ENCODE results near the gene IFIT5. TPM values are rescaled to one million over a fixed set of nuclear protein-coding genes. Genes with fewer than 3 reads are reported as not detected.

The IFIT5 gene
- total RNA-seq (23.3 TPM), polyA plus RNA-seq (ENCODE audit: insufficient read depth, low read depth, low replicate concordance) (11.0 TPM)
- long read RNA-seq, donor 1, full-length matches to known transcripts, result 3 of 3 reads
- long read RNA-seq, donor 1, partial matches to known transcripts, result 0 of 3 reads
- long read RNA-seq, donor 1, other reads (novel, unspliced or antisense), result 0 of 3 reads
- long read RNA-seq, donor 2, full-length matches to known transcripts, result 1 of 1 reads
- long read RNA-seq, donor 2, partial matches to known transcripts, result 0 of 1 reads
- long read RNA-seq, donor 2, other reads (novel, unspliced or antisense), result 0 of 1 reads
- long read RNA-seq, donor 3, full-length matches to known transcripts, result 10 of 10 reads
- long read RNA-seq, donor 3, partial matches to known transcripts, result 0 of 10 reads
- long read RNA-seq, donor 3, other reads (novel, unspliced or antisense), result 0 of 10 reads
- long read RNA-seq, donor 4, full-length matches to known transcripts, result 8 of 8 reads
- long read RNA-seq, donor 4, partial matches to known transcripts, result 0 of 8 reads
- long read RNA-seq, donor 4, other reads (novel, unspliced or antisense), result 0 of 8 reads
- long read RNA-seq, donor 5, result 0 reads
- long read RNA-seq, donor 6, full-length matches to known transcripts, result 15 of 15 reads
- long read RNA-seq, donor 6, partial matches to known transcripts, result 0 of 15 reads
- long read RNA-seq, donor 6, other reads (novel, unspliced or antisense), result 0 of 15 reads
- long read RNA-seq, donor 7, full-length matches to known transcripts, result 18 of 19 reads
- long read RNA-seq, donor 7, partial matches to known transcripts, result 0 of 19 reads
- long read RNA-seq, donor 7, other reads (novel, unspliced or antisense), result 1 of 19 reads
- long read RNA-seq, donor 8, full-length matches to known transcripts, result 14 of 14 reads
- long read RNA-seq, donor 8, partial matches to known transcripts, result 0 of 14 reads
- long read RNA-seq, donor 8, other reads (novel, unspliced or antisense), result 0 of 14 reads
- long read RNA-seq, donor 9, full-length matches to known transcripts, result 3 of 3 reads
- long read RNA-seq, donor 9, partial matches to known transcripts, result 0 of 3 reads
- long read RNA-seq, donor 9, other reads (novel, unspliced or antisense), result 0 of 3 reads
- long read RNA-seq, donor 10, full-length matches to known transcripts, result 7 of 7 reads
- long read RNA-seq, donor 10, partial matches to known transcripts, result 0 of 7 reads
- long read RNA-seq, donor 10, other reads (novel, unspliced or antisense), result 0 of 7 reads

DNA sequence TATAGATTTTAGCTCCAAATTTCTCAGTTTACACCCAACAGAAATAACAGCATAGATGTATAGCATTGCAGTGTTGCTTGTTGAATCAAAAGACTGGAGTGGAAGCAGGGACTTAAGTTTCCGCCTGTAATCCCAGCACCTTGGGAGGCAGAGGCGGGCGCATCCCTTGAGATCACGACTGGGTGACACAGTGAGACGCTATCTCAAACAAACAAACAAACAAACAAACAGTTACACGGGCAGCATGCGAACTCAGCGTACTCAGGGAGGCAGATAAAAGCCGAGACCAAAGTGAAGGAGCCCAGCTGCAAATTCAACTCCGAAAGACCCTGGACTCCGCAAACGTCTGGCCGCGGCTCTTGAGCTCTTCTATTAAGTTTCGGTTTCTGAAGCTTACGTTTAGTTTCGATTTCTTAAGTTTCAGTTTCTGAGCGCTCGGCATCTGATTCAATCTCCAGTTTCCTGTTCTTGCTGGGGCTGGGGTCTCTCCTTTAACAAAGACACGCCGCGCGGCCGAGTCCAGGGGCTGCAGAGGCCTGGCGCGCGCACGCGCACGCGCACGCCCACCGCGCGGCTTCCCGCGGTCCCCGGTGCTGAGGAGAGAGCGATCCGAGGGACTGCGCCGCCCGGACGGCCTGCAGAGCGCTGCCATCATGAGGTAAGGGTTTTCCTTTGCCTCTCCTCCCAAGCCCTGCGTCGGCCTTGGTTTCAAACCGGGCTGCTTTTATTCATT lies at the start of gene IFIT5:
TSS of gene IFIT5 (plus strand) at position 423 of the 733 bp plus-strand sequence. CDS start at position 654, 231 bp downstream.
- Histone ChIP-seq H3K36me3 (ENCODE audit: control insufficient read depth in 2 of 3, insufficient read depth in 3 of 3, low read length in 3 of 3) (peaks cover 0 to 10% (median 6%) of the 10 kb centered on the region in 3 donors), H3K4me3 (ENCODE audit: low read length in 3 of 3) (peak within 1 kb of the TSS; percentile 78 to 89 (median 89)), H3K27me3 (ENCODE audit: control insufficient read depth, insufficient read depth, low read length) (no peaks in the 10 kb centered on the region), H3K9ac (ENCODE audit: low read length in 3 of 3) (peak within 1 kb of the TSS; percentile 73 to 86 (median 79)), H3K4me1 (ENCODE audit: control insufficient read depth in 2 of 3, insufficient read depth in 2 of 3, low read depth in 1 of 3, low read length in 3 of 3) (peaks cover 0 to 9% (median 6%) of the 10 kb centered on the region in 3 donors), H3K27ac (ENCODE audit: low read depth in 2 of 2, low read length in 2 of 2) (peak within 1 kb of the TSS; percentile 96 to 98), H3K9me3 (ENCODE audit: control insufficient read depth in 2 of 3, insufficient read depth in 1 of 3, low read length in 3 of 3) (no peaks in the 10 kb centered on the region)
- no peak for FAIRE-seq
- TF ChIP-seq, protein P1, sequence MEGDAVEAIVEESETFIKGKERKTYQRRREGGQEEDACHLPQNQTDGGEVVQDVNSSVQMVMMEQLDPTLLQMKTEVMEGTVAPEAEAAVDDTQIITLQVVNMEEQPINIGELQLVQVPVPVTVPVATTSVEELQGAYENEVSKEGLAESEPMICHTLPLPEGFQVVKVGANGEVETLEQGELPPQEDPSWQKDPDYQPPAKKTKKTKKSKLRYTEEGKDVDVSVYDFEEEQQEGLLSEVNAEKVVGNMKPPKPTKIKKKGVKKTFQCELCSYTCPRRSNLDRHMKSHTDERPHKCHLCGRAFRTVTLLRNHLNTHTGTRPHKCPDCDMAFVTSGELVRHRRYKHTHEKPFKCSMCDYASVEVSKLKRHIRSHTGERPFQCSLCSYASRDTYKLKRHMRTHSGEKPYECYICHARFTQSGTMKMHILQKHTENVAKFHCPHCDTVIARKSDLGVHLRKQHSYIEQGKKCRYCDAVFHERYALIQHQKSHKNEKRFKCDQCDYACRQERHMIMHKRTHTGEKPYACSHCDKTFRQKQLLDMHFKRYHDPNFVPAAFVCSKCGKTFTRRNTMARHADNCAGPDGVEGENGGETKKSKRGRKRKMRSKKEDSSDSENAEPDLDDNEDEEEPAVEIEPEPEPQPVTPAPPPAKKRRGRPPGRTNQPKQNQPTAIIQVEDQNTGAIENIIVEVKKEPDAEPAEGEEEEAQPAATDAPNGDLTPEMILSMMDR (IDR thresholded peaks at IDR 0.05; ENCODE audit: borderline replicate concordance, extremely low read depth, insufficient read depth), result no peak
- DNase-seq, result peak; percentile 88 to 95 (median 92)
- intact Hi-C loops (cut with DNase I), result no loop called here

- FAIRE-seq (no peak), DNase-seq (peak in 2 of 5 donors; percentile 25 to 38)
- peak overlapping the region in 1 of 2 donors; percentile 50 for H3K27ac ChIP-seq (ENCODE audit: low read depth in 2 of 2, low read length in 2 of 2)
Measured at GRCh38 chr10:89367529-89367928, 46.8 kb upstream of the IFIT5 start.

More at GRCh38 chr10:89367529-89367928, 46.8 kb upstream of the IFIT5 start:
- Histone ChIP-seq H3K9ac (ENCODE audit: low read length in 3 of 3) (peak overlapping the region in 1 of 3 donors; percentile 68), H3K36me3 (ENCODE audit: control insufficient read depth in 2 of 3, insufficient read depth in 3 of 3, low read length in 3 of 3) (no peaks in the 10 kb centered on the region), H3K9me3 (ENCODE audit: control insufficient read depth in 2 of 3, insufficient read depth in 1 of 3, low read length in 3 of 3) (no peaks in the 10 kb centered on the region), H3K4me1 (ENCODE audit: control insufficient read depth in 2 of 3, insufficient read depth in 2 of 3, low read depth in 1 of 3, low read length in 3 of 3) (peaks cover 0 to 27% (median 11%) of the 10 kb centered on the region in 3 donors), H3K4me3 (ENCODE audit: low read length in 3 of 3) (no peak overlapping the region), H3K27me3 (ENCODE audit: control insufficient read depth, insufficient read depth, low read length) (no peaks in the 10 kb centered on the region)
- intact Hi-C loops (cut with DNase I), result no loop called here
- TF ChIP-seq, protein P1 (IDR thresholded peaks at IDR 0.05; ENCODE audit: borderline replicate concordance, extremely low read depth, insufficient read depth), result no peak
